Measurements from ENCODE around the gene ERFL. TPM values are rescaled to one million over a fixed set of nuclear protein-coding genes. Genes with fewer than 3 reads are reported as not detected.

Gene ERFL
- total and polyA plus RNA-seq, 2 of the 8 experiments (the other 6 are each of a cell fraction or from before 2014, with no cell fraction given), result 0.12 TPM; not detected in 1

DNA sequence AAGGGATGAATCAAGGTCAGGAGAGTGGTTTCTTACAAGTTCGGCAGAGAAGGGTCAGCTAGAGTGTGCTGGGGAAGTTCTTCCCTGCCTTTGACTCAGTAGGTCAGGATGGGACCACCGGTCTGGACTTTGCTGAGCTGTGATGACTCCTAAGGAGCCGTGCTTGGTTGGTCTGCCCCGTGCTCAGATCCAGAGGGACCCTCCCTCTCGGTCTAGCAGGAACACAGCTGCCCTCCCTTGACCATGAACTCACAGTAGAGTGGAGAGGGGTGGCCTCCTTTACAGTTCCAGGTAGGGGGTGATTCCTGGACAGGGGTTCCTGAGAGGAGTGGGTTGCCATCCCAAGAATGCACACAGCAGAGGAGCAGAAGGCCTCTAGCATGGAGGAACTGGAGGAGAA is 63.9 kb downstream of the ERFL start:
- Histone ChIP-seq H3K4me3 (ENCODE audit: extremely low read depth in 1 of 4, insufficient read depth in 2 of 4, low read depth in 3 of 4, low read length in 4 of 4) (no peak overlapping the region), H2BK5ac (ENCODE audit: low read depth, low read length) (no peak overlapping the region), H2BK15ac (ENCODE audit: low read length) (no peak overlapping the region), H3K79me1 (ENCODE audit: low read depth, low read length) (peaks cover 27% of the 10 kb centered on the region), H4K5ac (ENCODE audit: insufficient read length, low read depth, low read length) (no peak overlapping the region), H4K20me1 (replicated peaks in 1 of 2; ENCODE audit: control insufficient read depth in 1 of 2, insufficient read depth in 2 of 2, low read length in 2 of 2) (peaks cover 38% of the 10 kb centered on the region in 2 experiments), H3K27ac (ENCODE audit: low read depth, low read length) (peak overlapping the region; percentile 71), H3K56ac (replicated peaks; ENCODE audit: insufficient read length, low read depth, low read length) (no peak overlapping the region), H3K18ac (ENCODE audit: extremely low read depth, low read length) (no peak overlapping the region), H3K4ac (replicated peaks; ENCODE audit: insufficient read length, low read depth, low read length) (no peak overlapping the region), H3K36me3 (ENCODE audit: control insufficient read depth in 2 of 4, insufficient read depth in 4 of 4, low read length in 3 of 4) (peaks cover 61 to 83% (median 76%) of the 10 kb centered on the region in 4 experiments), H3K23ac (ENCODE audit: insufficient read length) (no peak overlapping the region), H2AFZ (ENCODE audit: low read length) (no peak overlapping the region), H2AK5ac (ENCODE audit: low read depth, low read length) (no peak overlapping the region), H3K4me2 (ENCODE audit: insufficient read depth in 1 of 2, low read depth in 2 of 2, low read length in 2 of 2) (peak overlapping the region in 1 of 2 experiments; percentile 2; a peak in 2 of 4 replicates), H4K91ac (replicated peaks; ENCODE audit: insufficient read length, low read length) (no peak overlapping the region), H2BK120ac (replicated peaks; ENCODE audit: low read depth, low read length) (no peak overlapping the region), H3K9ac (replicated peaks in 1 of 4; ENCODE audit: extremely low read depth in 1 of 4, low read depth in 3 of 4, low read length in 3 of 4) (peak overlapping the region in 2 of 4 experiments; percentile 20 to 29; a peak in 4 of 7 replicates), H3K14ac (ENCODE audit: insufficient read length) (no peak overlapping the region), H3K23me2 (ENCODE audit: low read depth, low read length) (peaks cover 6% of the 10 kb centered on the region), H3K27me3 (replicated peaks in 1 of 4; ENCODE audit: control insufficient read depth in 3 of 4, extremely low read depth in 1 of 4, insufficient read depth in 3 of 4, low read length in 3 of 4) (no peaks in the 10 kb centered on the region), H2BK12ac (ENCODE audit: low read depth, low read length) (no peak overlapping the region), H3K4me1 (replicated peaks in 1 of 4; ENCODE audit: control insufficient read depth in 3 of 4, insufficient read depth in 4 of 4, low read length in 3 of 4) (peaks cover 3 to 27% (median 14%) of the 10 kb centered on the region in 4 experiments), H3K79me2 (ENCODE audit: control insufficient read depth in 1 of 2, insufficient read depth in 2 of 2, low read length in 2 of 2) (peaks cover 22 to 76% of the 10 kb centered on the region in 2 experiments), H4K8ac (ENCODE audit: extremely low read depth, insufficient read depth, low read length) (peak overlapping the region; percentile 35), H3K9me3 (ENCODE audit: insufficient read depth in 2 of 2, low read depth in 1 of 2, low read length in 1 of 2) (no peaks in the 10 kb centered on the region), H2BK20ac (ENCODE audit: low read length) (no peak overlapping the region)
- ChIA-PET CTCF (ENCODE audit: partially characterized antibody) (interaction anchor here (1.1 to 2.5 kb wide), 5 partner anchors 9 to 93 kb away, joined by 3 to 13 read pairs (median 3); no protein-coding TSS in a partner anchor), POLR2A (ENCODE audit: partially characterized antibody) (interaction anchor here (0.6 to 13.9 kb wide), 17 partner anchors 10 to 436 kb away, joined by 3 to 298 read pairs (median 8); partner anchors contain the start of genes ARHGEF1, CD79A, ERFL and RABAC1)
- no peak for DNase-seq (ENCODE audit: low read depth in 1 of 2, low spot score in 2 of 2)
- FAIRE-seq, result no peak
- TF ChIP-seq TAF7 (optimal IDR thresholded peaks at IDR 0.05; ENCODE audit: borderline replicate concordance, low read depth, low read length) (no peak), POLR2AphosphoS5 (IDR thresholded peaks at IDR 0.05; ENCODE audit: low read depth, low read length) (peak; percentile 79; the same call in 1 of the 2 replicates), POLR2A (IDR thresholded peaks at IDR 0.05; ENCODE audit: control extremely low read depth in 1 of 2, low read depth in 2 of 2, low read length in 2 of 2) (peak in 1 of 2 experiments; percentile 64; a peak in 2 of 3 replicates)
- WGBS, 2 experiments (ENCODE audit: extremely low coverage in 1 of 2, insufficient coverage in 1 of 2, insufficient read length in 1 of 2, insufficient replicate concordance in 2 of 2, low coverage in 1 of 2, low lambda C conversion rate in 2 of 2, missing lambda C conversion rate in 1 of 2), result 98% methylated on average over 5 of the region's 5 CpGs; no CpG with 5 or more reads in 1 of the 2 experiments

Data from H1 (cell line).